GM21737 (cell line): Measurements from ENCODE around the gene C1QTNF5.

ENCODE experiments used
- ATAC-seq: cut with Tn5 transposase; IDR thresholded peaks from one replicate; pipeline ENCODE4 v1.9.1; 2021; ENCODE audit warnings: mild to moderate bottlenecking, moderate library complexity; ENCODE audit not compliant: unreplicated experiment

Gene C1QTNF5

DNA sequence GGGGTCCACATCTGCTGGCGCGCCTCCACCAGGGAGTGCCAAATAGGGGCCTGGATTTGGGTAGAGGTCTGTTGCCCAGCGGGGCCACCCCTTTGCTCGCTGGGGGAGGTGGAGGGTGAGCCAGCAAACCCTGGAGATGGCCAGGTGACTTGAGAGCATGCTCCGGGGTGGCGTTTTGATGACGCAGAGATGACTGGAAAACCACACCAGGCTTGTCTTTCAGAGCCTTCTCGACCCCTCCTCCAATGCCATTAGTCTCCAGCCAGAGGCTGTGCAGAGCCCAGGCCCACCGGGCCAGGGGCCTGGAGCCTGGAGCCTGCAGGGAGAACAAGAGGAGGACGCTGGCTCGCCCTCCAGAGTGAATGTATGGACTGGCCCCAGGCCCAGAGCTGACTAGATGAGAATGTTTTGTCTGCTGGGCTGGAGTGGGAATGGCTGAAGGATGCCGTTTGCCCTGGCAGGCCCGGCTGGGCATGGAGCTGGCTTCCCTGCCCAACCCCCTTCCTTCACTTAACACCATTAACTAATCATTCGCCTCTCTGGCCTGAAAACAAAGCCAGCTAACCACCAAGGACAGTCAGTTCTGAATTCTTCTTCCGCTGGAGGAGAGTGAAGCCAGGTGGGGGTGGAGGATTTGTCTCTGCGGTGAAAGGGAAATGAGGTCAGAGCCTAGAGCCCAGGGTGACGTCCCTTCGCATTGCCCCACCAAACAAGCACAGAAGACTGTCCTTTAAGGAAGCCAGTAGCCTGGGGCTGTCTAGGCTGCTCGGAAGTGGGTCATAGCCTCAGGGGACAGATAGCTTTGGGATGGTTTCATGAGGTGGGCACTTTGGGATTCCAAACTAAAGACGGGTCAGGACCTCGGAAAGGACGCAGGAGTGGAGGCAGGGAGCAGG lies 22.2 kb downstream of the C1QTNF5 start:
- no peak for ATAC-seq

DNA sequence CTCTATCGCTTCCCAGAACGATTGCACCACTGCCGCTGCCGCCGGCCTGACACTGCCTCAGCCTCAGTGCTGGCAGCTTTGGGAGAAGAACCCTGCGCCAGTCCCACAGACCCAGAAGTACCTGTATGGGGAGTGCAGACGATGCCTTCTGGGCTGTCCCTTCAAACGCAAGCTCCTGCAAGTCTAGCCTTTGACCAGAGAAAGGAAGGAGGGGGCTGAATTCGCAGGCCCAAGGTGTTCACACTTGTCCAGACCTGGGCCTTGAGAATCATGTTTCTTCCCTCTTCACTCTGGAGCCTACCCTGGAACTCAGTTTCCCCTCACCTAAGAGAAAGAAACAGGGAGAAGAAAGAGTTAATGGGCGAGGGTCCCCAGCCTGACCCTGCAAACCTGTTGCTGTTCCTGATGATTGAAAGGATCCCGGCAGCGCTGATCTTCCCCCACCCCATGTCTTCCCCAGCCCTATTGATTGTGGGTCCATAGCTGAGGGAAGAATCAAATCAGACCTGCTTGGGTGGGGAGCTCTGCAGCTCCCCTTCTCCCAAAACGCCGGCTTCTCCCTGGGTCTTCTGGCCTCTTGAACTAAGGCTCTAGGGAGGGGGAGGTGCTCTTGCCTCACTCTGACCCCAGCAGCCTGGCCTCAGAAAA lies 23.0 kb downstream of the C1QTNF5 start:
- ATAC-seq: no peak

DNA sequence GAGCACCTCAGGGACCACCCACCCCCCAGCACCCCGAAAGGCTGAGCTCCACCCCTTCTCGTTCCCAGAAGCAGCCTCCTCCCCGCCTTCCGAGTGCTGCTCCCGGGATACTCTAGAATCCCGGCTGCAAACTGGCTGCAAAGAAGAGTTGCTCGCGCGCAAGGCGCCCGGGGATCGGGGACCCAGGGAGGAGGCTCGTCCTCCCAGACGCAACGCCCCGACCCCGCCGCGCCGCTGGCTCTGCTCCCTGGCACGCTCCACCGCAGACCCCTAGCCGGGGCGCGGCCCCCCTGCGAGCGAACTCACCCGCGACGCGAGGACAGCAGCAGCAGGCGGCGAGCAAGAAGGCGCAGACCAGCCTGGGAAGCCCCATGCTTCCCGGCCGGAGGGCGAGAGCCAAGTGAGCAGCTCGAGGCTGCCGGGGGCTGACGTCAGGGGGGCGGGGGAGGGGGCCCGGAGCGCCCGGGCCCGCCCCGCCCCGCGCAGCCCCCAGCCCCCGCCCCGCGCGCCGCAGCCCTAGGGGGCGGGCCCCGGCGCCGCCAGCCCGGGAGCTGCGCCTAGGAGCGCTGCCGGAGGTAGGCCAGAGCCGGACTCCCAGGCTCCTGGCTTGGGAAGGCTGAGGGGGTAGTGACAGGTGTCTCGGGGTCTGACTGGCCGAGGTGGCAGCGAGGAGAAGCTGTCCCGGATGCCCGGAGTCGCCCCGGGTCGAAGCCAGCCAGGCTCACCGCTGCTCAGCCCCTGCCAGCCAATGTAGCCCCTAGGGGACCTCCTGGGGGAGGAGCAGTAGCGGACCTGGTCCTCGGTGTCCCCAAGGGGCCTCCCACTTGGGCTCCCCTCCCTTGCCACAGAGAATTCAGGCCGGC lies 23.7 kb downstream of the C1QTNF5 start, which contains the start of gene MCAM:
TSS of gene MCAM (minus strand) at position 402 of the 863 bp plus-strand sequence. CDS start at position 373, 29 bp downstream.
- ATAC-seq: no peak

DNA sequence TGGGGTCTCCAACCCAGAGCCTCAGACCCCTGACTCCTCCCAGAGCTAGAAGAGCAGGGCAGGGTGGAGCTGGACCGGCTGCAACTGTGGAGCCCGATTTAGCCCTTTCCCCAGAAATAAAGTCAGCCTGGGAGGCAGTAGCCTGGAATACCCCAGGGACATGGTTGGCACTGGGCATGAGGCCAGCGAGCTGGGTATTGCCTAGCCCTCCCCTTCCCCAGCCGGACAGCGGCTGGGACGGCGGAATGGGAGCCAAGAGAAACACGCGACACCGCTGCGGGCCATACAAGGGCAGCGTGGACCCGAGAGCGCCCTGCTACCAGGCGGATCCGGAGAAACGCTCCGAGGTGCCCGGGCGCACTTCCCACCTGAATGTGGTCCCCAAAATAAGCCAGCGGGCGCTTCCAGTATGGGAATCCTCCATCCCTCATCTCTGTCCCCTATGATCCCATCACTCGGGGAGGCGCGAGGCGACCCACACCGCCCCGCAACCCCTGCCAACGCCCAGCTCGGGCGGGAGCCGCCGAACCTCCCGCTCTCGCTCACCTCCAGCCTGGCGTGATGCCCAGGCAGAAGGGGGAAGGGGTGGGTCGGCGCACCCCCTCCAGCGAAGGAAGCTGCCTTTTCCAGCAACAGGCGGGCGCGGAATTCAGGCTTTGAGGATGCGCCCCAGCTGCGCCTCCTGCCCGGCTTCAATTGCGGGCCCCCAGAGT lies 24.5 kb downstream of the C1QTNF5 start:
- no peak for ATAC-seq

DNA sequence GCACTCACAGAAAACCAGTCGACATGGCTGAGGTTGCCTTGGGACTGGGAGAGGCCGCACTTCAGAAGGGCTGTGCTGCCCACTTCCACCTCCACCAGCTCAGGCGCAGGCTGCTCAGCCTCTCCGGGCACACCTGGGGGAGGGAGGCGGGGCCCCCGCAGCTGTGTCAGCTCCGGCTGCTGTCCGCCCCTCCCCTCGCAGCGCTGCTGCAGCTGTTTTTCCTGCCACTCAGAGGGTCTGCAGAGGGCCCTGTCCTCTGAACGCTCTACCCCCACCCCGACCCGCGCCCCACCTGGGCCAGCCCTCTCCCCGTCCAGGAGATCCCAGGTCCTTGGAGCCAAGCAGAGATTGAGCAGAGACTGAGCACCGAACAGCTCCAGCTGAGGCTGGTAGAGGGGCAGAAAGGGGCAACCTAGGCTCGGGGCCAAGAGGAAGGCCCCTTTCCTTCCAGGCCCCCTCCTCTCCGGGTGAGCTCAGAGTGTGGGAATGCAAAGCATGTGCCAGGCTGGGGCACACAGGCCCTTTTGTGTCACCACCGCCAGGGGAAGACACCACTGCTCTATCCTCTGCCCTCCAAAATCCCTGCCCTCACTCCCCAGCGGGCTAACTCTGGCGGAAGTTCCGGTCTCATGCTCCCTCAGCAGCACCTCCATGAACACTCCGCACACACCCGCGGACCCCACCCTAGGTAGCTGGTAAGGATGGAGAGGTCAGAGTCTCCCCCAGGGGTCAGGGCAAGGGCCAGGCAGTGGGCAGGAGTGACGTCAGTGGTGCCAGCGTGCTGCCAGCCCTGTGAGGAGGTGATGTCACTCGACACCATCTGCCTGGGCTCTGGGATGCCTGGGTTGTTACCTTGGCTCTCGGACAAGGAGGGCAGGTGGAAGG lies 25.3 kb downstream of the C1QTNF5 start:
- no peak for ATAC-seq

DNA sequence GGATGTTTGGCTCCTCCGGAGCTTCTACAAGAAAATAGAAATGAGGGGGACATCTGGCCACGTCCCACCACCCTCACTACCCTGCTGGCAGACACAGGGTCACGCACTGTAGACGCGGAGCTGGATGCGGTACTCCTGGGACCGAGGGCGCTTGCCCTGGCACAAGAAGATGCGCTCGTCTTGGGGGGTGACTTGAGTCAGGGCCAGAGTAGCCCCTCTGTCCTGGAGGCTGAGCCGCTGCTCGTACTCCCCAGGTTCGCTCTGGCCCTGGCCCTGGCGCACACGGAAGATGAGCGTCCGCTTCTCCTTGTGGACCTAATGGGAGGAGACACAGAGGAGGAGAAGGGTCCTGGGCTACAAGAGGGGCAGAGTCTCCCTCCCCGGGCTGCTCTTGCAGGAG lies 26.0 kb downstream of the C1QTNF5 start:
- ATAC-seq: no peak

DNA sequence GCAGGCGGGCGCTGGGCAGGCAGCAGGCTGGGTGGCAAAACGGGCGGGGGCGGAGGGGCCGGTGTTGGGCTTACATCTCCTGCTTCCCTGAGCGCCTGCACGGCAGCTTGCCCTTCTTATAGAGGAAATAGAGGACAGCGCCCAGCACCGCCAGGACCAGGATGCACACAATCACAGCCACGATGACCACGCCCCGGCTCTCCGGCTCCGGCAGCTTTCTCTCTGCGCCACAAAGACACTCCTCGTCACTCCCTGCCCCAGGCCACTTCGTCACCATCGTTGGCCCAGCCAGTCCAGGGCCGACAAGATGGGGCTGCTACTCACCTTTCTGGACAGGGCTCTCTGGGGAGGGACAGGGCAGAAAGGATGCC lies 30.0 kb downstream of the C1QTNF5 start:
- no peak for ATAC-seq

DNA sequence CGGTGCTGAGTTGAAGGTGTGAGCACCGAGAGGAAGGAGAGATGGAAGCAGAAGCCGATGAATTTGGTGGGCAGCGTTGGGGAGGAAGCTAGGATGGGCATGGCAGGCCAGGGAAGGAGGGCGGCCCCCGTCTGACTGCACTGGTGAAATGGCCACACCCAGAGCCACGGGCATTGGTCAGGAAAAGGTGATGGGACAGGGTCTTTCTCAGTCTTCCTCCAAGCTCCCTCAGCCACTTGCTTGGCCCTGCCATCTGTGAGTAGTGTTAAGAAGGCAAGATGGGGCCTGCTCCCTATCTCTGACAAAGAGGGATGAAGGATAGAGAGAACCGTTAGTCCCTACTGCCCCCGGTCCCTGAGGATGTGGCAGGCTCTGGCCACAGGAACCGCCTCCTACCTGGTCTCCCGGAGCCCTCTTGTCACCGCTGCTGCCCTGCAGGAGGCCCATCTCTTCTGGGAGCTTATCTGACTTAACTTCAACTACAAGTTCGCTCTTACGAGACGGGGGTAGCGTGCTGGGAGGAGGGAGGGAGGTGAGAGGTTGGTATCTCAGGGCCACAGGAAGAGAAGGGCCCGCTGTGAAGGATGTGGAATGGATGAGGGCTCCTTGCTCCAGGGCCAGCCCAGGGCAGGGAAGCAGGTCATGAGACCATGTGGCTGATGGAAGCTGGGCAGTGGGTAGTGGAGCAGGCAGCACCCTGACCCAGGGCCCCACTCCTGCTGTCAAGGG lies 30.6 kb downstream of the C1QTNF5 start:
- no peak for ATAC-seq

DNA sequence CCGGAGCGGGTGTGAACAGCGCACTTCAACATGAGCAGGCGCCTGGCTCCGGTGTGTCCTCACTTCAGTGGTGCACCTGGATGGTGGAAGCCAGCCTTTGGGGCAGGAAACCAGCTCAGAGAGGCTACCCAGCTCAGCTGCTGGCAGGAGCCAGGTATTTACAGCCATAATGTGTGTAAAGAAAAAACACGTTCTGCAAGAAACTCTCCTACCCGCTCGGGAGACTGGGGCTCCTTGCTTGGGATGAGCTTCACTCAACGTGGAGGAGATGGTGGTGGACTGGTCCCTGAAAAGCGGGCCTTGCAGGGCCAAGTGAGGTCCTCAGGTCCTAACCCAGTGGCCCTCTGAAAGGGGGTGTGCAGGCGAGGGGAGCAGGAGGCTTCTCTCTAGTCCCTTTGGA lies 31.3 kb downstream of the C1QTNF5 start:
- ATAC-seq: no peak

DNA sequence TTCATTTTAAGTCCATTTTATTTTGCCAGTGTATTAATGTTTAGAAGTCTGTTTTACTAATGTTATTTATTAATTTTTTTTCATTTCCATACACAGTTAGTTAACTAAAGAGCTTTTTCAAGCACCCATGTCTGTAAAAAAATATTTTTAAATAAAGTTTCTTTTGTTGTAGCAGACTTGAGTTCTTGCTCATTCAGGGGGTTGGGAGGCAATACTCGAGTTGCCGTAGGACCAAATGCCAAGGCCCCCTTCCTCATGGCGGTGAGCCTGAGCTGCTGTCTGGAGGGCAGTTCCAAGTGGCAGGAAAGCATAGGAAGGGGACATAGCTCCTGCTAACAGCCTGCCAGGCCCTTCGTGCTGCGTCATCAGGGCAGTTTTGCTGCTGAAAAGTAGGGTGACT lies 32.7 kb downstream of the C1QTNF5 start:
- no peak for ATAC-seq

DNA sequence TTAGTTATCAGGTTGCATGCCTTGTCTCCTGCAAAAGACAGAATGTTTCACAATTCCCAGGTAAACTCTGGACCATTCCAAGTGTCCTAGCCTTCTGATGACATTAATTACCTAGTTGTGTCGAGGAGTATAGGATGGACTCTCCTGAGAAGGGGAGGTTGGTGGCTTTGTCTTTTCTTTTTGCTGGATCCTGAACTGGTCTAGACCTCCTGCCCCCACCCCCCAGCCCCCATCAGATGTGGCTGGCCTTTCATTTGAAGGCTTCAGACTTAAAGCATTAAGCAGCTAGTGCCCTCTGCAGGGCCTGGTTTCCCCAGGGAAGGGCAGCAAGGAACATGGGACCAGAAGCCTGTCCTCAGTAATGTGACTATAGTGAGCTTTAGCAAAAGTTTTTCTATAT lies 33.5 kb downstream of the C1QTNF5 start:
- ATAC-seq: no peak

DNA sequence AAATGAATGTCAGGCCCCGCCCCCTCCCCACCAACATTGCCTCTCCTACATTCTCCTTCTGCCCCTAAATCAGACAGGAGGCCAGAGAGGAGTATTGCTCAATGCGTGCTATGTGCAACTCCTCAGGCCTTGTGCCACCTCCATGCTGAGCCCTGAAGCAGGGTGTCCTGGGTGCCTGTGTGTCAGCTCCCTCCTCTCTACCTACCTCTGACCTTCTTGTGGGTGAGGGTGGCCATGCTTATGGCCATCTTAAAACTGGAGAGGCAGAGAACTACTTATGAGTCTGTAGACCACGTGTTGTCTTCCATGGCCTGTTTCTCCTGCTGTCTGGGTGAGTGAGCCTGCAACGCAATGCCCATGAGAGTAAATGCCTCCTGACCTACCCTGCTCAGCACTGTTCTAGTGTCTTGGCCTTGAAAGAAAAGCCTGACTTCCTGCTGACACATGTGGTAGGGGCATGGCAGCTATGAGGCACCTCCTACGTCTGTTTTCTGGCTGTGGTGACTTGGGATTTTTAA lies 34.3 kb downstream of the C1QTNF5 start:
- no peak for ATAC-seq

DNA sequence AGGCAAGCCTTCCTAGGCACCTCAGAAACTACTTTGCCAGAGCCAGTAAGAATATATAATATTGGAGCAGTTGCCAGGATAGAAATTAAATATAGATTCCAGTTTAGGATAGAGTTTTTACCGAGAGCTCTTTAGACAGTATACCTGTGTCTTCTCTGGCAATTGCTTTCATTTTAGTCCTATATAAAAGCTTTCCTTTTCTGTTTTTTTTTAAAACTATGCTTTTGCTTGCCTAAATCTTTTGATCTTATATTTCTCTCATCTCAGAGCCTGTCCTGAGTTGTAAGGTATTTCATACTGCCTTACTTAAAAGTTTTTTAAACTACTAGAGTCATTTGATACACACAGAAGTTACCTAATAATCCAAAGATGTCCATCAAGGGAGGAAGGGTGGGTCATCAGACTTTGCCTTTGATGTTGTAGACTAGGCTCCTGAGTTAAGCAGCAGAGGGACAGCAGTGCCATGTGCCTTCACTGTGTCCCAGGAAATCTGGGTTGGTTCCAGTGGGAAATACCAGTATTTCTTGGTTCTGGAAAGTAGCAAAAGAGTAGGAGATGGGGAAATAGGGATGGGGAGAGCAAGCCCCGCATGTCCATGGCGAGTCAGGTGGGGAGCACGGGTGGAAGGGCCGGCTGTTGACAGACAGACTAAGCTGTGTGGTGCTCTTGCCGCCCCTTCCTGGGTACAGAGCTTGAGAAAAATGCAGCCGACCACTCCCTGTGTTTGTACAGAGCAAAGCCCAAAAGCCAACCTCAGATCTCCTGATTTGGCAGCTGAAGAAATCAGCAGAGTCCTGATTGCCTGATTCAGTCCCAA lies 34.9 kb downstream of the C1QTNF5 start:
- no peak for ATAC-seq

DNA sequence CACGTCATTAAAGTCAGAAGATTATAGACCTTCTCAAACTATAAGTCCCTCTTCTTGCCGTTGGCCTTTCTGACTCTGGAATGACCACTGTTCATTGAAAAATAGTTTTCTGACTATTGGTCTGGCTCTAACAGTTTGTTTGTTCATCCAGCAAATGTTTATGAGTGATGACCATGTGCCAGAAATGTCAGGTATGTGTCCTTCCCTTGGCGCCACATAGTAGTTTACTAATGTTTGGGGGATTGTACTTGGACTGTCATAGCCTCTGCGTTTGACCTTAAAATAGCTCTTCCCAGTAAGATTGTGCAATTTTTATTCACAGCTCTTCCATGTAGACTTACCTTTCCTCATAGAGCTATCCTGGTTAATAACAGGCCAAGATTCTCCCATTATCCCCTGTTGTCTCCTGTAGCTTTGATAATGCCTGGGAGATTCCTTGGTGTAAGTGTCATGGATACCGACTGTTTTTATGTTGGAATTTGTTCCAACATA lies 37.4 kb downstream of the C1QTNF5 start:
- no peak for ATAC-seq

DNA sequence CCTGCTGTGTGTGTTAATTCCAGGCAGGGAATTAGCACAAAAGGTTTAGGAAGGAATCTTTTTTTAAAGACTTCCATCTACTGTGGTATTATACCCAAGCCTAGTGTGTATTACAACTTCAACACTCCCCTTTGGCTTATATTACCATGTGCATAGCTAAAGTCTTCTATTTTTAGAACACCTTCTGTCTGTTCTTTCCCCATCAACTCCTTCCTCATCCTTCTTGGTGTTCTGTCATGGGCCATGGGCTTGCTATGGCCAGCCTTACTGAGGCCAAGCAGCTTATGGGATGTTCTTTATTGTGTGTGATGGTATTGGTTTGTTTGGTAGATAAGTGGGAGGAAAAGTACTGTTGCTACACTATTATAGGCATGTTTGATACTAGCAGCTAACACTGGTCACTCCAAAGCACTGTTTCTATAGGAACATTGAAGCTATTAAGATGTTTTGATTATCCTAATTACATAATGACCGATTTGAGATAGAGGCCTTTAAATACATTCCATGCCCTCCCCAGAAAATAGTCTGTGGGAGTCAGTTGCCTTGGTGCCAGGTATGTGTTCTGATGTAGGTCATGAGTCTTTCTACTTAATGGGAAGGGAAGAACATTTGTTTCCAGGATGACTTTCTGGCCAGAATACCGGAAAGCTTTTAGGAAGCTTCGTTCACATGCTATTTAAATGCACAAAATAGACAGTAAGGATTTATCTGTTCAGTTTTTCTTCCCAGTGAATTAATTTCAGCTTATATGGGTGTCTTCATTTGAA lies 40.3 kb downstream of the C1QTNF5 start:
- ATAC-seq: no peak

DNA sequence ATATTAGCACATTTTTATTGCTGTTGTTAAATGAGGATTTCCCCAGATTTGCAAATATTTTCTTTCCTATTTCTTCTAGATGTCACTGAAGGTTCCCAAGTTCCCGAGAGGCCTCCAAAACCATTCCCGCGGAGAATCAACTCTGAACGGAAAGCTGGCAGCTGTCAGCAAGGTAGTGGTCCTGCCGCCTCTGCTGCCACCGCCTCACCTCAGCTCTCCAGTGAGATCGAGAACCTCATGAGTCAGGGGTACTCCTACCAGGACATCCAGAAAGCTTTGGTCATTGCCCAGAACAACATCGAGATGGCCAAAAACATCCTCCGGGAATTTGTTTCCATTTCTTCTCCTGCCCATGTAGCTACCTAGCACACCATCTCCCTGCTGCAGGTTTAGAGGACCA lies 41.3 kb downstream of the C1QTNF5 start:
- no peak for ATAC-seq

DNA sequence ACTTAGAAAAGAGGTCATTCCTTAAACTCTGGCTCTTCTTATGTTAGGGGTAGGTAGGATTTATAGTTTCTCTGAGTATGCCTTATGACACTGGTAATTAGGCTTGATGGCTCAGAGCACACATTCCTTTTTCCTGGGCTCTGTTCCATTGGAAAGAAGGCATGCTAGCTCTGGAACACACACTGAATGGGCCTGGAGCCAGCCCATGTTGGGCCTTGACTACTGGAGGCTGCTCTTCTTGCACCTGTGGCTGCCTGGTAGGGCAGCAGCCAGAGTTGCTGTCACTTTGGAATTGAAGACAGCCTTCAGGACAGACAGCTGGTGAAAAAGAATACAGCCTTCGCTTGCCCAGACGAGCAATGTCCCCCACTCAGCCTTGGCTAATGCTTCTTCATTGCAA lies 42.0 kb downstream of the C1QTNF5 start:
- ATAC-seq: no peak
